GM12878 (cell line): ENCODE results near the gene HAGHL. TPM values are rescaled to one million over a fixed set of nuclear protein-coding genes. Genes with fewer than 3 reads are reported as not detected.
"Not testable (repeated sequence)": the region's sequence is repeated elsewhere in the genome, so short reads cannot be mapped to it uniquely, and the experiment has no call there.

Source experiments
- ATAC-seq: fragments of 200-7000 bp; cut with Tn5 transposase; 3 replicates; pipeline ENCODE4 v1.9.1; 2020; ENCODE audit warnings: mild to moderate bottlenecking, moderate library complexity
- BruUV-seq: library from RNA; stranded (reverse); fragments of 400-500 nt; replicated peaks from 2 replicates; lab custom pipeline; 2021; lab: Mats Ljungman, UMichigan
- CTCF ChIA-PET: fragments of 300-600 bp; sonication (Branson Sonifier 250); formaldehyde crosslinking; extraction: SDS; loops from one replicate; lab custom pipeline; 2021; ENCODE audit warnings: inconsistent platforms; lab: Yijun Ruan, JAX
- POLR2A ChIA-PET: fragments of 350-600 bp; formaldehyde crosslinking; extraction: SDS; loops from one replicate; lab custom pipeline; 2021; ENCODE audit warnings: inconsistent platforms; lab: Charles Lee
- RAD21 ChIA-PET: fragments of 300-600 bp; sonication (Branson Sonifier 250); formaldehyde crosslinking; loops from one replicate; lab custom pipeline; 2023; ENCODE audit warnings: antibody characterized with exemption; ENCODE audit not compliant: unreplicated experiment; lab: Charles Lee
- SMC1A ChIA-PET: fragments of 300-600 bp; sonication (Branson Sonifier 250); formaldehyde crosslinking; loops from one replicate; lab custom pipeline; 2023; ENCODE audit not compliant: unreplicated experiment, uncharacterized antibody; lab: Charles Lee
- DNase-seq: peaks from one replicate; pipeline ENCODE4 v3.0.0-alpha.2; 2011; ENCODE audit warnings: low read depth, low spot score
- FAIRE-seq: peaks from 3 replicates; lab custom pipeline; 2011; peaks lifted over from hg19 to GRCh38; lab: Jason Lieb, UNC
- H2AFZ ChIP-seq: 2 replicates; pipeline ENCODE4 v1.6.0; 2011; ENCODE audit warnings: low read depth, low read length, control low read depth; ENCODE audit not compliant: control insufficient read depth
- H3K27ac ChIP-seq: 2 replicates; pipeline ENCODE4 v1.5.1; 2011; ENCODE audit warnings: control low read depth; ENCODE audit not compliant: control insufficient read depth, insufficient read depth
- H3K27me3 ChIP-seq, 2 experiments: replicated peaks in 1 of 2; 2 replicates each; pipeline versions ENCODE4 v1.6.0 to v1.6.1; 2011; ENCODE audit warnings: low read length in 1 of 2; ENCODE audit not compliant: control insufficient read depth in 2 of 2, insufficient read depth in 2 of 2
- H3K36me3 ChIP-seq, 2 experiments: 2 replicates each; pipeline ENCODE4 v1.5.1; 2011; ENCODE audit warnings: low read length in 1 of 2; ENCODE audit not compliant: control insufficient read depth in 2 of 2, insufficient read depth in 2 of 2
- H3K4me1 ChIP-seq: 2 replicates; pipeline ENCODE4 v1.6.1; 2011; ENCODE audit warnings: mild to moderate bottlenecking, low read length, moderate library complexity, mixed read lengths; ENCODE audit not compliant: control insufficient read depth, insufficient read depth
- H3K4me2 ChIP-seq: 2 replicates; pipeline ENCODE4 v1.6.0; 2011; ENCODE audit warnings: control low read depth; ENCODE audit not compliant: control insufficient read depth, insufficient read depth
- H3K4me3 ChIP-seq: fragments of 200-600 bp; sonication (generic); 2 replicates; pipeline ENCODE4 v1.5.1; 2016
- H3K79me2 ChIP-seq: 2 replicates; pipeline ENCODE4 v1.6.0; 2011; ENCODE audit warnings: low read length; ENCODE audit not compliant: control insufficient read depth, insufficient read depth
- H3K9ac ChIP-seq: 2 replicates; pipeline ENCODE4 v1.8.0; 2011; ENCODE audit warnings: low read length, control low read depth, mixed read lengths; ENCODE audit not compliant: control insufficient read depth, insufficient read depth
- H3K9me3 ChIP-seq: replicated peaks from 3 replicates; pipeline ENCODE4 v1.5.1; 2011; ENCODE audit warnings: mild to moderate bottlenecking, low read length; ENCODE audit not compliant: control insufficient read depth, insufficient read depth
- H4K20me1 ChIP-seq: 2 replicates; pipeline ENCODE4 v1.6.0; 2011; ENCODE audit not compliant: control insufficient read depth, insufficient read depth
- CHD1 ChIP-seq: IDR thresholded peaks from 2 replicates; pipeline ENCODE4 v1.6.1; 2012; ENCODE audit warnings: low read depth, low read length, improper control_type of control experiment
- CREM ChIP-seq: IDR thresholded peaks from 2 replicates; pipeline ENCODE4 v1.6.1; 2014; ENCODE audit warnings: antibody characterized with exemption, low read depth
- FOXK2 ChIP-seq: fragments of 450-650 bp; IDR thresholded peaks from 2 replicates; pipeline ENCODE4 v1.6.1; 2017; ENCODE audit warnings: mild to moderate bottlenecking, moderate library complexity
- HDGF ChIP-seq: fragments of 450-650 bp; IDR thresholded peaks from 2 replicates; pipeline ENCODE4 v1.6.1; 2016; ENCODE audit warnings: antibody characterized with exemption
- MYB ChIP-seq: fragments of 150-350 bp; IDR thresholded peaks from 2 replicates; pipeline ENCODE4 v1.6.1; 2014; ENCODE audit warnings: mild to moderate bottlenecking, low read depth, low read length, borderline replicate concordance
- RB1 ChIP-seq: fragments of 450-650 bp; formaldehyde crosslinking; IDR thresholded peaks from 2 replicates; pipeline ENCODE4 v1.6.1; 2017; ENCODE audit warnings: mild to moderate bottlenecking, borderline replicate concordance
- SMAD1 ChIP-seq: fragments of 450-650 bp; IDR thresholded peaks from 2 replicates; pipeline ENCODE4 v1.6.1; 2018; ENCODE audit warnings: mild to moderate bottlenecking, low read depth; ENCODE audit not compliant: partially characterized antibody
- YBX1 ChIP-seq: fragments of 450-650 bp; IDR thresholded peaks from 2 replicates; pipeline ENCODE4 v1.6.1; 2016; ENCODE audit warnings: antibody characterized with exemption
- ZBTB40 ChIP-seq: fragments of 450-650 bp; IDR thresholded peaks from 2 replicates; pipeline ENCODE4 v1.6.1; 2016; ENCODE audit warnings: mild to moderate bottlenecking, moderate library complexity, borderline replicate concordance
- WGBS: methylation state at CpG from one replicate; pipeline ENCODE4 v1.1.6; 2016; ENCODE audit warnings: low lambda C conversion rate; ENCODE audit not compliant: insufficient replicate concordance, insufficient coverage; ENCODE audit errors: missing lambda C conversion rate; 5-methylcytosine and 5-hydroxymethylcytosine counted together
- in situ Hi-C: fragments of 300-500 bp; cut with MboI; formaldehyde crosslinking; loops from 9 replicates; pipeline ENCODE4 v1.14.3; 2018; ENCODE audit warnings: mixed read lengths
- intact Hi-C: fragments of 100-400 bp; cut with micrococcal nuclease; formaldehyde crosslinking; loops from one replicate; pipeline ENCODE4 v1.14.2; 2022; ENCODE audit not compliant: unreplicated experiment
- polyA plus RNA-seq, 11 experiments: library from polyadenylated mRNA; depleted of rRNA in 4 of 11; unstranded in 6 of 11; stranded (reverse) in 5 of 11; fragments of >200 nt; fragmentation: Nextera tagmentation in 4 of 11; fragmentation: Illumina TruSeq in 1 of 11; extraction: Ambion mirVana in 4 of 11; extraction: Trizol in 1 of 11; gene quantifications; 1 replicate in 1 of 11; 2 replicates in 10 of 11; pipeline versions ENCODE4 v1.2.1 to v1.2.3, GENCODE V29; 2011 to 2016; ENCODE audit warnings: inconsistent platforms in 2 of 11, missing spikeins in 2 of 11, low read depth in 1 of 11
- total RNA-seq, 4 experiments: library from RNA; depleted of rRNA in 3 of 4; stranded (reverse); fragments of >200 nt in 3 of 4; fragmentation: Illumina TruSeq in 1 of 4; extraction: Trizol in 1 of 4; gene quantifications; 2 replicates each; pipeline versions ENCODE4 v1.2.1 to v1.2.3, GENCODE V29; 2013 to 2021

The HAGHL gene
- total and polyA plus RNA-seq, 10 of the 15 experiments (the other 5 are each of a cell fraction or from before 2014, with no cell fraction given): 0.23 to 44.6 (median 16.4) TPM

DNA sequence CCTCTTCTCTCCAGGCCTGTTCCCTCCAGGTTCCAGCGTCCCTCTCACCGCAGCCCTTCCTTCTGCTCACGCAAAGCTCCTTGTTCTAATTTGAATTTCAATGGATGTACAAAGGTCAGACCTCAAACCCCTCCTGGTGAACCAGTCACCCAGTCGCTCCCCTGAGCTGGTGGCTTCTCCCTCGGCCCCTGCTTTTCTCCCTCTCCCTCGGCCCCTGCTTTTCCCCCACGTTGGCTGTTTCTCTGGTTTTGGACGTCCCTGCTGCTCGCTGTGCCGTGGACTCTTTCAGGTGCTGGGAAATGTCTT, 25.1 kb downstream of the HAGHL start:
- H3K4me2 ChIP-seq: no peak overlapping the region

GRCh38 chr16:754121-754607, 27.3 kb downstream of the HAGHL start:
- BruUV-seq, SMC1A ChIA-PET, H3K4me3 ChIP-seq, POLR2A ChIA-PET, H4K20me1 ChIP-seq, CTCF ChIA-PET, H3K36me3 ChIP-seq, H3K4me2 ChIP-seq, H3K4me1 ChIP-seq, H3K9me3 ChIP-seq, in situ Hi-C loops, H3K9ac ChIP-seq, H2AFZ ChIP-seq, H3K27me3 ChIP-seq, H3K79me2 ChIP-seq, FAIRE-seq, H3K27ac ChIP-seq, intact Hi-C loops, ATAC-seq, DNase-seq: not testable (repeated sequence)
- RAD21 ChIA-PET: interaction anchor here (0.5 to 0.6 kb wide), 2 partner anchors 311 to 387 kb away, joined by 3 read pairs; no protein-coding TSS in a partner anchor
- WGBS: 59% methylated on average over 11 of the region's 11 CpGs

More for the DNA sequence above, 25.1 kb downstream of the HAGHL start:
- 35% methylated on average over 10 of the region's 10 CpGs for WGBS
- no TSS peak for BruUV-seq
- no peak for FAIRE-seq
- Histone ChIP-seq H3K27me3 (no peaks in the 10 kb centered on the region; a peak in 2 of 4 replicates), H3K36me3 (no peaks in the 10 kb centered on the region), H3K9me3 (no peaks in the 10 kb centered on the region; the same call in 2 of the 3 replicates), H3K9ac (no peak overlapping the region), H2AFZ (no peak overlapping the region), H3K79me2 (no peaks in the 10 kb centered on the region), H3K4me3 (no peak overlapping the region), H3K27ac (no peak overlapping the region), H3K4me1 (no peaks in the 10 kb centered on the region), H4K20me1 (no peaks in the 10 kb centered on the region)
- no peak for DNase-seq
- ChIA-PET SMC1A (no interaction called here), POLR2A (interaction anchor here (0.5 kb wide), 1 partner anchor 9 kb away, joined by 3 read pairs; no protein-coding TSS in a partner anchor), CTCF (no interaction called here), RAD21 (no interaction called here)
- TF ChIP-seq CREM (no peak), FOXK2 (no peak), ZBTB40 (no peak), YBX1 (no peak), CHD1 (no peak), SMAD1 (no peak), HDGF (no peak), MYB (no peak), RB1 (no peak)
- in situ Hi-C loops: no loop called here
- no peak for ATAC-seq
- intact Hi-C loops: no loop called here
